H1 (cell line): ENCODE measurements around the gene CFAP53. TPM values are rescaled to one million over a fixed set of nuclear protein-coding genes. Genes with fewer than 3 reads are reported as not detected.

ENCODE experiments used
- ASH2L ChIP-seq: fragments of 200-600, 300-600 bp; sonication (generic); IDR thresholded peaks from one replicate; pipeline ENCODE4 v1.7.1; 2017; ENCODE audit warnings: low read length
- BRCA1 ChIP-seq: IDR thresholded peaks from 2 replicates; pipeline ENCODE4 v1.6.1; 2012; ENCODE audit warnings: low read depth, low read length, improper control_type of control experiment
- CHD1 ChIP-seq: IDR thresholded peaks from 2 replicates; pipeline ENCODE4 v1.6.1; 2012; ENCODE audit warnings: low read depth, low read length, improper control_type of control experiment
- CTBP2 ChIP-seq: IDR thresholded peaks from 2 replicates; pipeline ENCODE4 v1.7.0; 2011; ENCODE audit warnings: borderline replicate concordance, mild to moderate bottlenecking, moderate library complexity, mixed read lengths, low read length; ENCODE audit not compliant: insufficient read depth, insufficient read length
- EGR1 ChIP-seq: IDR thresholded peaks from 2 replicates; pipeline ENCODE4 v1.6.1; 2011; ENCODE audit warnings: low read depth, low read length, borderline replicate concordance
- FOSL1 ChIP-seq: IDR thresholded peaks from 2 replicates; pipeline ENCODE4 v1.6.1; 2011; ENCODE audit warnings: mild to moderate bottlenecking, low read depth, low read length, moderate library complexity; ENCODE audit not compliant: insufficient read depth
- HDAC2 ChIP-seq, 2 experiments: fragments of 300-600 bp in 1 of 2; sonication (generic) in 1 of 2; IDR thresholded peaks; 2 replicates each; pipeline ENCODE4 v1.6.1; 2011 to 2012; ENCODE audit warnings: low read depth in 2 of 2, low read length in 2 of 2, mild to moderate bottlenecking in 2 of 2, moderate library complexity in 2 of 2, borderline replicate concordance in 1 of 2, inconsistent platforms in 1 of 2
- HDAC6 ChIP-seq: IDR thresholded peaks from one replicate; pipeline ENCODE4 v1.7.1; 2012; ENCODE audit warnings: low read depth, mild to moderate bottlenecking, inconsistent platforms, low read length, moderate library complexity
- KDM1A ChIP-seq: fragments of 200-600, 300-600 bp; sonication (generic); IDR thresholded peaks from 2 replicates; pipeline ENCODE4 v1.7.1; 2016; ENCODE audit warnings: mild to moderate bottlenecking, low read length, borderline replicate concordance
- POLR2A ChIP-seq, 2 experiments: IDR thresholded peaks; 1 replicate in 1 of 2; 2 replicates in 1 of 2; pipeline ENCODE4 v1.6.1; 2011; ENCODE audit warnings: low read depth in 2 of 2, low read length in 2 of 2, mild to moderate bottlenecking in 2 of 2; ENCODE audit errors: control extremely low read depth in 1 of 2
- TCF12 ChIP-seq: IDR thresholded peaks from 2 replicates; pipeline ENCODE4 v1.6.1; 2011; ENCODE audit warnings: low read depth, mild to moderate bottlenecking, low read length
- TEAD4 ChIP-seq: IDR thresholded peaks from 2 replicates; pipeline ENCODE4 v1.6.1; 2012; ENCODE audit warnings: low read depth, low read length, inconsistent platforms, mixed read lengths
- polyA plus RNA-seq, 7 experiments: library from polyadenylated mRNA; depleted of rRNA in 3 of 7; stranded (reverse) in 5 of 7; unstranded in 2 of 7; fragments of >200 nt in 5 of 7; fragments of 200-250 nt in 2 of 7; gene quantifications; 1 replicate in 5 of 7; 2 replicates in 1 of 7; 4 replicates in 1 of 7; pipeline versions ENCODE4 v1.2.1 to v1.2.3, GENCODE V29; 2011 to 2013; ENCODE audit warnings: missing spikeins in 2 of 7, mixed read lengths in 2 of 7
- total RNA-seq: library from RNA; stranded (reverse); fragmentation: NEBNext Ultra II Directional; extraction: Animal tissue kit (Norgen Biotek cat#: 25700); gene quantifications from 2 replicates; pipeline ENCODE4 v1.2.1, GENCODE V29; 2021
- TF ChIP-seq, protein P1 (sequence below): fragments of 300-600 bp; sonication (generic); IDR thresholded peaks from 2 replicates; pipeline ENCODE4 v1.7.1; 2012; ENCODE audit warnings: low read length, moderate library complexity, mild to moderate bottlenecking, inconsistent platforms; ENCODE audit not compliant: insufficient replicate concordance

The CFAP53 gene
- total and polyA plus RNA-seq, 2 of the 8 experiments (the other 6 are each of a cell fraction or from before 2014, with no cell fraction given): 0.08 to 0.30 TPM

GRCh38 chr18:50279752-50280151 is 13.5 kb upstream of the CFAP53 start (continued):
- TF ChIP-seq, protein P1, sequence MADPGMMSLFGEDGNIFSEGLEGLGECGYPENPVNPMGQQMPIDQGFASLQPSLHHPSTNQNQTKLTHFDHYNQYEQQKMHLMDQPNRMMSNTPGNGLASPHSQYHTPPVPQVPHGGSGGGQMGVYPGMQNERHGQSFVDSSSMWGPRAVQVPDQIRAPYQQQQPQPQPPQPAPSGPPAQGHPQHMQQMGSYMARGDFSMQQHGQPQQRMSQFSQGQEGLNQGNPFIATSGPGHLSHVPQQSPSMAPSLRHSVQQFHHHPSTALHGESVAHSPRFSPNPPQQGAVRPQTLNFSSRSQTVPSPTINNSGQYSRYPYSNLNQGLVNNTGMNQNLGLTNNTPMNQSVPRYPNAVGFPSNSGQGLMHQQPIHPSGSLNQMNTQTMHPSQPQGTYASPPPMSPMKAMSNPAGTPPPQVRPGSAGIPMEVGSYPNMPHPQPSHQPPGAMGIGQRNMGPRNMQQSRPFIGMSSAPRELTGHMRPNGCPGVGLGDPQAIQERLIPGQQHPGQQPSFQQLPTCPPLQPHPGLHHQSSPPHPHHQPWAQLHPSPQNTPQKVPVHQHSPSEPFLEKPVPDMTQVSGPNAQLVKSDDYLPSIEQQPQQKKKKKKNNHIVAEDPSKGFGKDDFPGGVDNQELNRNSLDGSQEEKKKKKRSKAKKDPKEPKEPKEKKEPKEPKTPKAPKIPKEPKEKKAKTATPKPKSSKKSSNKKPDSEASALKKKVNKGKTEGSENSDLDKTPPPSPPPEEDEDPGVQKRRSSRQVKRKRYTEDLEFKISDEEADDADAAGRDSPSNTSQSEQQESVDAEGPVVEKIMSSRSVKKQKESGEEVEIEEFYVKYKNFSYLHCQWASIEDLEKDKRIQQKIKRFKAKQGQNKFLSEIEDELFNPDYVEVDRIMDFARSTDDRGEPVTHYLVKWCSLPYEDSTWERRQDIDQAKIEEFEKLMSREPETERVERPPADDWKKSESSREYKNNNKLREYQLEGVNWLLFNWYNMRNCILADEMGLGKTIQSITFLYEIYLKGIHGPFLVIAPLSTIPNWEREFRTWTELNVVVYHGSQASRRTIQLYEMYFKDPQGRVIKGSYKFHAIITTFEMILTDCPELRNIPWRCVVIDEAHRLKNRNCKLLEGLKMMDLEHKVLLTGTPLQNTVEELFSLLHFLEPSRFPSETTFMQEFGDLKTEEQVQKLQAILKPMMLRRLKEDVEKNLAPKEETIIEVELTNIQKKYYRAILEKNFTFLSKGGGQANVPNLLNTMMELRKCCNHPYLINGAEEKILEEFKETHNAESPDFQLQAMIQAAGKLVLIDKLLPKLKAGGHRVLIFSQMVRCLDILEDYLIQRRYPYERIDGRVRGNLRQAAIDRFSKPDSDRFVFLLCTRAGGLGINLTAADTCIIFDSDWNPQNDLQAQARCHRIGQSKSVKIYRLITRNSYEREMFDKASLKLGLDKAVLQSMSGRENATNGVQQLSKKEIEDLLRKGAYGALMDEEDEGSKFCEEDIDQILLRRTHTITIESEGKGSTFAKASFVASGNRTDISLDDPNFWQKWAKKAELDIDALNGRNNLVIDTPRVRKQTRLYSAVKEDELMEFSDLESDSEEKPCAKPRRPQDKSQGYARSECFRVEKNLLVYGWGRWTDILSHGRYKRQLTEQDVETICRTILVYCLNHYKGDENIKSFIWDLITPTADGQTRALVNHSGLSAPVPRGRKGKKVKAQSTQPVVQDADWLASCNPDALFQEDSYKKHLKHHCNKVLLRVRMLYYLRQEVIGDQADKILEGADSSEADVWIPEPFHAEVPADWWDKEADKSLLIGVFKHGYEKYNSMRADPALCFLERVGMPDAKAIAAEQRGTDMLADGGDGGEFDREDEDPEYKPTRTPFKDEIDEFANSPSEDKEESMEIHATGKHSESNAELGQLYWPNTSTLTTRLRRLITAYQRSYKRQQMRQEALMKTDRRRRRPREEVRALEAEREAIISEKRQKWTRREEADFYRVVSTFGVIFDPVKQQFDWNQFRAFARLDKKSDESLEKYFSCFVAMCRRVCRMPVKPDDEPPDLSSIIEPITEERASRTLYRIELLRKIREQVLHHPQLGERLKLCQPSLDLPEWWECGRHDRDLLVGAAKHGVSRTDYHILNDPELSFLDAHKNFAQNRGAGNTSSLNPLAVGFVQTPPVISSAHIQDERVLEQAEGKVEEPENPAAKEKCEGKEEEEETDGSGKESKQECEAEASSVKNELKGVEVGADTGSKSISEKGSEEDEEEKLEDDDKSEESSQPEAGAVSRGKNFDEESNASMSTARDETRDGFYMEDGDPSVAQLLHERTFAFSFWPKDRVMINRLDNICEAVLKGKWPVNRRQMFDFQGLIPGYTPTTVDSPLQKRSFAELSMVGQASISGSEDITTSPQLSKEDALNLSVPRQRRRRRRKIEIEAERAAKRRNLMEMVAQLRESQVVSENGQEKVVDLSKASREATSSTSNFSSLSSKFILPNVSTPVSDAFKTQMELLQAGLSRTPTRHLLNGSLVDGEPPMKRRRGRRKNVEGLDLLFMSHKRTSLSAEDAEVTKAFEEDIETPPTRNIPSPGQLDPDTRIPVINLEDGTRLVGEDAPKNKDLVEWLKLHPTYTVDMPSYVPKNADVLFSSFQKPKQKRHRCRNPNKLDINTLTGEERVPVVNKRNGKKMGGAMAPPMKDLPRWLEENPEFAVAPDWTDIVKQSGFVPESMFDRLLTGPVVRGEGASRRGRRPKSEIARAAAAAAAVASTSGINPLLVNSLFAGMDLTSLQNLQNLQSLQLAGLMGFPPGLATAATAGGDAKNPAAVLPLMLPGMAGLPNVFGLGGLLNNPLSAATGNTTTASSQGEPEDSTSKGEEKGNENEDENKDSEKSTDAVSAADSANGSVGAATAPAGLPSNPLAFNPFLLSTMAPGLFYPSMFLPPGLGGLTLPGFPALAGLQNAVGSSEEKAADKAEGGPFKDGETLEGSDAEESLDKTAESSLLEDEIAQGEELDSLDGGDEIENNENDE: no peak
- no peak for TF ChIP-seq CHD1
- TF ChIP-seq EGR1: no peak
- TF ChIP-seq POLR2A (IDR thresholded peaks at IDR 0.05; ENCODE audit: control extremely low read depth in 1 of 2, low read depth in 2 of 2, low read length in 2 of 2): no peak
- no peak for TF ChIP-seq HDAC2 (IDR thresholded peaks at IDR 0.05; ENCODE audit: borderline replicate concordance in 1 of 2, low read depth in 2 of 2, low read length in 2 of 2)
- no peak for TF ChIP-seq HDAC6
- TF ChIP-seq CTBP2: no peak
- TF ChIP-seq KDM1A: no peak
- TF ChIP-seq TEAD4: no peak
- TF ChIP-seq TCF12: no peak
- no peak for TF ChIP-seq ASH2L
- no peak for TF ChIP-seq FOSL1
- no peak for TF ChIP-seq BRCA1
